Small intestine (tissue), 7 donors: ENCODE results near the gene FAM117A. TPM values are rescaled to one million over a fixed set of nuclear protein-coding genes. Genes with fewer than 3 reads are reported as not detected.

Experiments used
- DNase-seq, 2 donors: peaks; one replicate each; pipeline versions ENCODE4 v3.0.0 to v3.0.0-alpha.2; 2013
- FAIRE-seq: peaks from 2 replicates; lab custom pipeline; 2012; peaks lifted over from hg19 to GRCh38; lab: Jason Lieb, UNC
- H3K27ac ChIP-seq, 3 donors: one replicate each; pipeline ENCODE4 v1.5.1; 2013; ENCODE audit warnings: low read length in 2 of 3, mild to moderate bottlenecking in 2 of 3, control low read depth in 1 of 3, inconsistent platforms in 1 of 3, low read depth in 1 of 3, moderate library complexity in 1 of 3
- H3K27me3 ChIP-seq, 3 donors: one replicate each; pipeline ENCODE4 v1.6.1; 2013; ENCODE audit warnings: low read length in 3 of 3, inconsistent platforms in 1 of 3; ENCODE audit not compliant: control insufficient read depth in 3 of 3, insufficient read depth in 3 of 3
- H3K36me3 ChIP-seq, 3 donors: one replicate each; pipeline ENCODE4 v1.6.1; 2013; ENCODE audit warnings: low read length in 3 of 3, inconsistent platforms in 1 of 3, low read depth in 1 of 3, mild to moderate bottlenecking in 1 of 3, moderate library complexity in 1 of 3; ENCODE audit not compliant: control insufficient read depth in 3 of 3, insufficient read depth in 2 of 3
- H3K4me1 ChIP-seq, 3 donors: one replicate each; pipeline ENCODE4 v1.6.1; 2013; ENCODE audit warnings: low read length in 2 of 3, inconsistent platforms in 1 of 3, low read depth in 1 of 3, mild to moderate bottlenecking in 1 of 3, moderate library complexity in 1 of 3; ENCODE audit not compliant: control insufficient read depth in 3 of 3, insufficient read depth in 2 of 3
- H3K4me3 ChIP-seq, 3 donors: one replicate each; pipeline ENCODE4 v1.5.1; 2013; ENCODE audit warnings: low read length in 3 of 3, control low read depth in 1 of 3, inconsistent platforms in 1 of 3, low read depth in 1 of 3, mild to moderate bottlenecking in 1 of 3, moderate library complexity in 1 of 3
- H3K9me3 ChIP-seq, 2 donors: one replicate each; pipeline ENCODE4 v1.6.1; 2013; ENCODE audit warnings: low read depth in 1 of 2, low read length in 1 of 2; ENCODE audit not compliant: control insufficient read depth in 2 of 2, insufficient read depth in 1 of 2
- WGBS, 3 donors: extraction: QIAGEN DNeasy Blood & Tissue Kit; methylation state at CpG; one replicate each; pipeline ENCODE4 v1.1.7; 2013; 5-methylcytosine and 5-hydroxymethylcytosine counted together
- polyA plus RNA-seq, 4 donors: library from polyadenylated mRNA; stranded (reverse) in 3 of 4; unstranded in 1 of 4; fragments of 200-250 nt in 3 of 4; fragments of 120-200 nt in 1 of 4; gene quantifications; one replicate each; pipeline versions ENCODE4 v1.2.1 to v1.2.3, GENCODE V29; 2013
- donor health status: healthy with polysubstance abuse.
- donor health status: control.
- donor health status: control.
- donor health status: Bipolar disorder and iron deficiency.
- donor health status: healthy.

Gene FAM117A
- polyA plus RNA-seq, 4 donors = 2.9 to 9.4 (median 7.2) TPM

DNA sequence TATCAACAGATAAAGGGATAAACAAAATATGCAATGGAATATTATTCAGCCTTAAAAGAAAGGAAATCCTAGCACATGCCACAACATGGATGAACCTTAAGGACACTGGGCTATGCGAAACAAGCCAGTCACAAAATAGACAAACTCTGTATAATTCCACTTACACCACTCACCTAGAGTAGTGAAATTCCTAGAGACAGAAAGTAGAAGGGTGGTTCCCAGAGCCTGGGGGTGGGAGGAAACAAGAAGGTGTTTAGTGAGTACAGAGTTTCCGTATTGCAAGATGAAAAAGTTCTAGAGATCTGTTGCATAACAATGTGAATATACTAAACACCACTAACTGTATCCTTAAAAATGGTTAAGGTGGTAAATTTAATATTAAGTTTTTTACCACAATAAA, 96.1 kb downstream of the FAM117A start:
- WGBS, 3 donors = 87 to 88% (median 88%) methylated on average over 2 of the region's 2 CpGs
- no peak for DNase-seq
- Histone ChIP-seq H3K4me3 (no peak overlapping the region), H3K4me1 (peaks cover 0 to 2% (median 0%) of the 10 kb centered on the region in 3 donors), H3K9me3 (peaks cover 0 to 2% of the 10 kb centered on the region in 2 donors), H3K36me3 (peaks cover 0 to 12% (median 0%) of the 10 kb centered on the region in 3 donors), H3K27ac (no peak overlapping the region), H3K27me3 (no peaks in the 10 kb centered on the region)
- FAIRE-seq = peak; percentile 49

DNA sequence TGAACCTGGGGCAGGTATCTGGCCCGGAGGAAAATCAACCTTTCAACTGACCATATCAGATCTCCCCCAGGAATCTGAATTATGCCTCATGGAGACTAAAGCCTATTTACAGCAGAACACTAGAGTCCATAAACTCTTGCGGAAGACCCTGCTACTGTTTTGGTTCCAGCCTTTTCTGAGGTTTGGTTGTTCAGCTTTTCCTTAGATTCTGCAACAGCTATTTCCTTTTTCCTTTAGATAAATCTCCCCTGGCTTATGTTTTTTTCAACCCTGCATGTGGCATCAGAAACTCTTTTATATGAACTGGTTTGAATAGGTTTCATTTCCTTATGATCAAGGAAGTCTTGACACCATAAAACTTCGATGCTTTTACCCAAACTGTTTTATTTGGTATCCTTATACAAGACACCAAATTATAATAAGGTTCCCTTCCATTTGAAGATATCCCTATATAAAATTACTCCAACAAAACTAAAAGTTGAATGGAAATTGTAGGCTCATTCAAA, 99.2 kb downstream of the FAM117A start:
- H3K27me3 ChIP-seq = no peaks in the 10 kb centered on the region
- H3K4me1 ChIP-seq = peaks cover 0 to 3% (median 0%) of the 10 kb centered on the region in 3 donors
- peaks cover 0 to 2% of the 10 kb centered on the region in 2 donors for H3K9me3 ChIP-seq
- H3K4me3 ChIP-seq = no peak overlapping the region
- DNase-seq (no peak), FAIRE-seq (no peak)
- whole genome bisulfite sequencing, 3 donors = 66 to 76% (median 70%) methylated on average over 3 of the region's 3 CpGs
- peaks cover 0 to 12% (median 0%) of the 10 kb centered on the region in 3 donors for H3K36me3 ChIP-seq
- H3K27ac ChIP-seq = no peak overlapping the region

Other genes with a start within 250 kb of the FAM117A start
- 1 to 10 TPM in 1 of 4 donors, under 1 TPM in 1, not detected in 2; 0.31 to 2.3 TPM for gene NXPH3, start 188.3 kb downstream of the FAM117A start, polyA plus RNA-seq
- 10 to 100 TPM; 35.7 to 51.2 (median 39.0) TPM for gene SPOP, start 86.0 kb downstream of the FAM117A start, polyA plus RNA-seq
- gene SLC35B1, start 56.2 kb downstream of the FAM117A start, polyA plus RNA-seq = 100 to 1,000 TPM in 1 of 4 donors, 10 to 100 TPM in 3; 54.4 to 108 (median 84.0) TPM
- 10 to 100 TPM in 2 of 4 donors, 1 to 10 TPM in 2; 5.7 to 31.4 (median 9.2) TPM for gene KAT7, start 24.6 kb upstream of the FAM117A start, polyA plus RNA-seq
- under 1 TPM in 1 of 4 donors, not detected in 3; 0.24 TPM for gene TAC4, start 83.9 kb upstream of the FAM117A start, polyA plus RNA-seq
- 1 to 10 TPM in 2 of 4 donors, not detected in 2; 1.3 to 4.0 TPM for gene DLX4, start 205.1 kb upstream of the FAM117A start, polyA plus RNA-seq
- gene DLX3, start 231.1 kb upstream of the FAM117A start, polyA plus RNA-seq = 1 to 10 TPM in 1 of 4 donors, under 1 TPM in 1, not detected in 2; 0.06 to 1.4 TPM